ENCODE data around the gene LIN7C.

LIN7C gene

DNA sequence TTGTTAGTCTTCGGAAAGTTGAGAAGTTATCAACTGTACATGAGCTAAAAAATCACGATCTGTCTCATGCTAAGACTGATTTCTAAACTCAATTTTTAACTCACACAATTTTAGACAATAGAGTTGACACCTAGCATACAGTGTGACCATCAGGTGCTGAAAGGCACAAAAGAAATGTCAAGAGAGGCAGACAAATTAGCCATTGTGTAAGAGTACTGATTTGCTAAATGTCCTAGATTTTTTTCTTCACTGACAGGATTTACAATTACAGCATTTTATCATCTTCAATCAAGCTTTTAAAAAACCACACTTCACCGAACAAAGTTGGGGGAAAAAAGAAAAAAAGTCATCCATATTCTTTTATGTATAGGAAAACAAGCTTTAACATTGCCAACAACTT, 40.9 kb downstream of the LIN7C start:
- Histone ChIP-seq H3K36me3 (replicated peaks; ENCODE audit: insufficient read depth, low read length) (no peaks in the 10 kb centered on the region), H3F3A (ENCODE audit: insufficient read depth, low read length) (no peaks in the 10 kb centered on the region), H3K4me3 (ENCODE audit: low read length) (no peak overlapping the region), H3K79me2 (ENCODE audit: low read length) (no peaks in the 10 kb centered on the region), H3K27ac (ENCODE audit: low read length) (no peak overlapping the region), H3K4me2 (ENCODE audit: low read depth, low read length) (no peak overlapping the region), H3K4me1 (ENCODE audit: low read length) (no peaks in the 10 kb centered on the region), H3K27me3 (replicated peaks; ENCODE audit: insufficient read depth, low read length) (no peaks in the 10 kb centered on the region), H3K9me3 (replicated peaks; ENCODE audit: insufficient read depth, low read length) (no peaks in the 10 kb centered on the region), H3K9ac (ENCODE audit: low read length) (no peak overlapping the region), H3K9me2 (replicated peaks; ENCODE audit: insufficient read depth, low read length) (no peaks in the 10 kb centered on the region), H2AFZ (ENCODE audit: low read length) (no peak overlapping the region), H4K20me1 (ENCODE audit: insufficient read depth, low read length) (no peaks in the 10 kb centered on the region)
- TF ChIP-seq EZH2phosphoT487 (IDR thresholded peaks at IDR 0.05; ENCODE audit: low read length) (no peak), EZH2 (optimal IDR thresholded peaks at IDR 0.05; ENCODE audit: low read depth, low read length) (no peak)
- TF ChIP-seq, protein P1, sequence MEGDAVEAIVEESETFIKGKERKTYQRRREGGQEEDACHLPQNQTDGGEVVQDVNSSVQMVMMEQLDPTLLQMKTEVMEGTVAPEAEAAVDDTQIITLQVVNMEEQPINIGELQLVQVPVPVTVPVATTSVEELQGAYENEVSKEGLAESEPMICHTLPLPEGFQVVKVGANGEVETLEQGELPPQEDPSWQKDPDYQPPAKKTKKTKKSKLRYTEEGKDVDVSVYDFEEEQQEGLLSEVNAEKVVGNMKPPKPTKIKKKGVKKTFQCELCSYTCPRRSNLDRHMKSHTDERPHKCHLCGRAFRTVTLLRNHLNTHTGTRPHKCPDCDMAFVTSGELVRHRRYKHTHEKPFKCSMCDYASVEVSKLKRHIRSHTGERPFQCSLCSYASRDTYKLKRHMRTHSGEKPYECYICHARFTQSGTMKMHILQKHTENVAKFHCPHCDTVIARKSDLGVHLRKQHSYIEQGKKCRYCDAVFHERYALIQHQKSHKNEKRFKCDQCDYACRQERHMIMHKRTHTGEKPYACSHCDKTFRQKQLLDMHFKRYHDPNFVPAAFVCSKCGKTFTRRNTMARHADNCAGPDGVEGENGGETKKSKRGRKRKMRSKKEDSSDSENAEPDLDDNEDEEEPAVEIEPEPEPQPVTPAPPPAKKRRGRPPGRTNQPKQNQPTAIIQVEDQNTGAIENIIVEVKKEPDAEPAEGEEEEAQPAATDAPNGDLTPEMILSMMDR (IDR thresholded peaks at IDR 0.05; ENCODE audit: low read length): no peak
- DNase-seq: no peak

DNA sequence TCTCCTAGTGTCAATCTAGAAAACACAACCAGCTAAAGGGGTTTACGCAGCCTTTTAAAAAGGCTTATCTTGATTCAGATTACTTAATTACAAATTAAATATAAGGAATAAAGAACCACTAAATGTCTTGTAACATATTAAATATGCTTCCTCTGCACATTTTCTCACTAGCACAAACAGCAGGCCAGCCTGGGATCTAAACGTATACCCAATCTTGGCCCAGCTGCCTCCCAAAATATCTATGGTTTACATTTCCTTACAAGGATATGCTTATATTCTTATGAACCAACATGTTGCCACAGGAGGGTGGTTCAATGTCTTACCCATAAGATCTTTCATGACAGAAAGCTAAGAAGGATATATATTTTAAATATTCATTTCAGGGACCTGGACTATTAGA, 41.7 kb downstream of the LIN7C start:
- H3K4me2 ChIP-seq (ENCODE audit: low read depth, low read length): no peak overlapping the region

DNA sequence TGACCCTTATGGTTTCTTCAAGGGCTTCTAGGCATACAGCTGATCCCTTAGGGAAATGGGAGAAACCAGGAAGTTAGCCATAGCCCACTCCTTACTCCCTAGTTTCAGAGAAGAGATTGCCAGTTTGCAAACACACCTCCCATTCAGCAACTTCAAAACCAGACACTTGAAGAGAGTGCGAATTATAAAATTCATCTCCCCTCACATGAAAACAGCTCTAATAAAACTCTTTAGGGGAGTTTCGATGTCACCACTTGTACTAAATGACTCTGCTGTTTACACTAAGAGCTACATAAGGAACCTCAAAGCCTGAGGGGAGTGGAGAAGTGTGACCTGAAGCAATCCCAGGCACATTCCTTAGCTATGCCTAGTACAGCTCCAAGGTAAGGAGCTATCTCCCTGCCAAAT, 42.3 kb downstream of the LIN7C start:
- H4K20me1 ChIP-seq (ENCODE audit: insufficient read depth, low read length): no peaks in the 10 kb centered on the region
- no peaks in the 10 kb centered on the region for H3K79me2 ChIP-seq (ENCODE audit: low read length)
- no peaks in the 10 kb centered on the region for H3K9me2 ChIP-seq (replicated peaks; ENCODE audit: insufficient read depth, low read length)
- no peaks in the 10 kb centered on the region for H3K9me3 ChIP-seq (replicated peaks; ENCODE audit: insufficient read depth, low read length)
- no peaks in the 10 kb centered on the region for H3F3A ChIP-seq (ENCODE audit: insufficient read depth, low read length)
- no peak overlapping the region for H3K4me2 ChIP-seq (ENCODE audit: low read depth, low read length)
- H3K4me3 ChIP-seq (ENCODE audit: low read length): no peak overlapping the region
- no peaks in the 10 kb centered on the region for H3K4me1 ChIP-seq (ENCODE audit: low read length)
- H2AFZ ChIP-seq (ENCODE audit: low read length): no peak overlapping the region
- H3K36me3 ChIP-seq (replicated peaks; ENCODE audit: insufficient read depth, low read length): no peaks in the 10 kb centered on the region
- no peak overlapping the region for H3K9ac ChIP-seq (ENCODE audit: low read length)
- DNase-seq: no peak
- TF ChIP-seq, protein P1 (IDR thresholded peaks at IDR 0.05; ENCODE audit: low read length): no peak
- TF ChIP-seq EZH2 (optimal IDR thresholded peaks at IDR 0.05; ENCODE audit: low read depth, low read length): no peak
- no peak for TF ChIP-seq EZH2phosphoT487 (IDR thresholded peaks at IDR 0.05; ENCODE audit: low read length)
- H3K27me3 ChIP-seq (replicated peaks; ENCODE audit: insufficient read depth, low read length): no peaks in the 10 kb centered on the region
- no peak overlapping the region for H3K27ac ChIP-seq (ENCODE audit: low read length)

More for the DNA sequence above, 41.7 kb downstream of the LIN7C start:
- no peaks in the 10 kb centered on the region for H3F3A ChIP-seq (ENCODE audit: insufficient read depth, low read length)
- H3K9me3 ChIP-seq (replicated peaks; ENCODE audit: insufficient read depth, low read length): no peaks in the 10 kb centered on the region
- DNase-seq: no peak
- no peaks in the 10 kb centered on the region for H3K36me3 ChIP-seq (replicated peaks; ENCODE audit: insufficient read depth, low read length)
- H3K79me2 ChIP-seq (ENCODE audit: low read length): no peaks in the 10 kb centered on the region
- no peak overlapping the region for H3K4me3 ChIP-seq (ENCODE audit: low read length)
- TF ChIP-seq EZH2 (optimal IDR thresholded peaks at IDR 0.05; ENCODE audit: low read depth, low read length) (no peak), EZH2phosphoT487 (IDR thresholded peaks at IDR 0.05; ENCODE audit: low read length) (no peak)
- TF ChIP-seq, protein P1 (IDR thresholded peaks at IDR 0.05; ENCODE audit: low read length): no peak
- H3K9ac ChIP-seq (ENCODE audit: low read length): no peak overlapping the region
- H2AFZ ChIP-seq (ENCODE audit: low read length): no peak overlapping the region
- H3K4me1 ChIP-seq (ENCODE audit: low read length): no peaks in the 10 kb centered on the region
- H3K27me3 ChIP-seq (replicated peaks; ENCODE audit: insufficient read depth, low read length): no peaks in the 10 kb centered on the region
- no peaks in the 10 kb centered on the region for H3K9me2 ChIP-seq (replicated peaks; ENCODE audit: insufficient read depth, low read length)
- no peak overlapping the region for H3K27ac ChIP-seq (ENCODE audit: low read length)
- no peaks in the 10 kb centered on the region for H4K20me1 ChIP-seq (ENCODE audit: insufficient read depth, low read length)
